A549 treated with Mapracorat at 1 μM for 4 hours (cell line): ENCODE results near the gene ZBTB6. TPM values are rescaled to one million over a fixed set of nuclear protein-coding genes. Genes with fewer than 3 reads are reported as not detected.

Experiments used
- total RNA-seq: library from RNA; stranded (reverse); fragments of 200-300 nt; extraction: Qiagen RNA extraction; gene quantifications from 5 replicates; pipeline ENCODE4 v1.2.3, GENCODE V29; 2022

Gene ZBTB6, protein sequence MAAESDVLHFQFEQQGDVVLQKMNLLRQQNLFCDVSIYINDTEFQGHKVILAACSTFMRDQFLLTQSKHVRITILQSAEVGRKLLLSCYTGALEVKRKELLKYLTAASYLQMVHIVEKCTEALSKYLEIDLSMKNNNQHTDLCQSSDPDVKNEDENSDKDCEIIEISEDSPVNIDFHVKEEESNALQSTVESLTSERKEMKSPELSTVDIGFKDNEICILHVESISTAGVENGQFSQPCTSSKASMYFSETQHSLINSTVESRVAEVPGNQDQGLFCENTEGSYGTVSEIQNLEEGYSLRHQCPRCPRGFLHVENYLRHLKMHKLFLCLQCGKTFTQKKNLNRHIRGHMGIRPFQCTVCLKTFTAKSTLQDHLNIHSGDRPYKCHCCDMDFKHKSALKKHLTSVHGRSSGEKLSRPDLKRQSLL
- total RNA-seq: 4.8 to 5.4 TPM (median 5.0 TPM) in 5 replicates

DNA sequence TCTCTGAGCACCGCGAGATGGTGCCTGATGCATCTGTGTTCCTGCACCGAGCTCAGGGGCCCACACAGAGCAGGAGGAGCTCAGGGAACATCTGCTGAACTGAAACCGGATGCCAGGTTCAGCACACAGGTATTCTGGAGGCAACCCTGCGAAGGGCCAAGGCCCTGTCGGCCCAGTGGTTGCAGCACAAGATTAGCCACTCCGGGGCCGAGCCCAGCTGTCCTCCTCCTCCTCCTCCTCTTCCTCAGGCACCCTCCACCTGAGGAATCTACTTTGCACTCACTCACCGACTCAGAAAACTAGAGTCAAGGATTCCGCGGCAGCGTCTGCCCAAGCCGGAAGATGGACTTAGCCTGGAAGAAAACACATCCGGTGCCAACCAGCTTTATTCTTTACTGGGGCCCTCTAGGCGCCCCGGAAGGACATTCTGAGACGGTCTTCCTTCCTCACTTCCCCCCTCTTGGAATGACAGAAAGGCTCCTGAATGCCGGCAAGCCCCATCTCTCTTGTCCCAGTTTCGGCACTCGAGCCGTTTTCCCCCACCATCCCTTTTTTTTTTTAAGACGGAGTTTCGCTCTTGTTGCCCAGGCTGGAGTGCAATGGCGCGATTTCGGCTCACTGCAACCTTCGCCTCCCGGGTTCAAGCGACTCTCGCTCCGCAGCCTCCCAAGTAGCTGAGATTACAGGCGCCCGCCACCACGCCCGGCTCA lies at the start of gene ZBTB6:
Gene ZBTB6 (minus strand): TSS at position 360 of the 710 bp plus-strand sequence. CDS start 1,251 bp downstream, outside the sequence.

DNA sequence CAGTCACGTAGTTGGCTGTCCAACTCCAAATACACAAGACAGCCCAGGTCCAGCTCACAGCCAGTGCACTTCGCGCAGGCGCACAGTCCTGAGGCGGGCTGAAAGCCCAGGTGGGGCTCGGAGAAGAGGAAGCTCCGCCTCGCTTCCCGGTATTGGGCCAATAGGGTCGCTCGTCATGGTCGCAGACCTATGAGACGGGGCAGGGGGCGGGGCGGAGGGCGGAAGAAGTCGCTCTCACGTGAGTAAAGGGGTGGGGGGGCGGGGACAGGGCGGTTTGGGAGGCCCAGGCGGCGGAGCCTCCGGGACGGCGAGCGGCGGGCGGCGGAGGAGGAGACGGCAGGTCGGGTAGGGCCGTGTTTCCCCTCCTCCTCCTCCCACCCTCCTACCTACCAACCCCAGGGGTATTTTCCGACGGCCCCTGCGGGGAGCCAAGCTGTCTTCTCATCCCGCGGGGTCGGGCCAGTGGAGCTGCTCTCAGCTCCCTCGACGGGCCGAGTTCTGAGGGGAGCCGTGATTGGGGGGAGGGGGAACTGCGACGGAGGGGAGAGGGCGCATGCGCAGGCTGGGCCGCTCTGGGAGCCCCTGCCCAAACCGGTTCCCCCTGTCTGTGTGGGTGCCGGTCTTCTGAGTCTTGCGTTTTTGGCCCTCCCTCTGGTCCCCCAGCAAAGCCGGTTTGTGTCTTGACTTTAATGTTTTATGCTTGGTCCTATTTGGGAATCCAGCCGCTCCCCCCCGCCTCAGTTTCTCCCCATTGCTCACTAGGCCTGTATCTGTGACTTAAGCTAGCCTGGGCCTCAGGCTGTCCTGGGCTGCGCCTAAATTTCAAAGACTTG lies 27.8 kb upstream of the ZBTB6 start, which contains the start of gene RABGAP1:
Gene RABGAP1 (plus strand): TSS at position 272 of the 833 bp plus-strand sequence. CDS start 16,040 bp downstream, outside the sequence.

DNA sequence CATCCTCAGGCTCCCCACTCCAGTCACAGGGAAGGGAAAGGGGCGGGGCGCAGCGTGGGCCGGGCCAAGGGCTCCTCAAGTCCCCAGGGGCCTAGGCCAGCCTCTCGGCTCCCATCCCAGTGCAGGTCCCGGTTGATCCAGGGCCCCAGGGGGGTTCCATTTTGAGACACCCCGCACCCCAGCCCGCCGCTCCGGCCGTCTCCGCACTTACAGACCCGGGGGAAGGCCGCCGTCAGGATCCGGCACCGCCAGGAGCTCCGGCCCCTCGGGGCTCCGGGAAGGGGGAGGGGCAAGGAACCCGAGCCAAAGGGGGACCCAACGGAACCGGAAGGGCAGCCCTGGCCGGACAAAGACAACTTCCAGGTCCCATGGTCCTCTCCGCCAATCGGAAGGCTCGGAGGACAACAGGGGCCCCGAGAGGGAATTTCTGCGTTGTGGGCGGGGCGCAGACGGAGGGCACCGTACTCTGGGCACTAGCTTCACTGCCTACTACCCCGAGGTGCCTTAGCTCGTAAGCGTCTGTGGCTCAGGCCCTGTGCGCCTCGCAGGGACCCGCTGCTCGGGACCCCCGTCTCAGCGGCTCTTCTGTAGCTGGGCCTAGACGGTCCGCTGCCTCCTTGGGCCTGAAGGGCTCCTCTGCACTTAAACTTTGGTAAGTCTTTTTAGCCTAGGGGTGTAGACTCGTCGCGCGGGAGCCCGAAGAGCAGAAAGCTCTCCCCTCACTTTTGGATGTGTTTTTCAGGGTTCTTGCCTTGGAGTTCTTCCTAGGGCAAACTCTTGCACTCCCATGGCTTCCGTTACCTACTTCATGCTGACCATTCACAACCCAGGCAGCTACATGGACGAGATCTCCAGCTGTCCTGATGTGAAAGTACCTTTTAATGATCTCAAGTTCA lies 18.4 kb upstream of the ZBTB6 start, which contains the start of gene ZBTB26:
Gene ZBTB26 (minus strand): TSS at position 287 of the 896 bp plus-strand sequence. CDS start 11,578 bp downstream, outside the sequence.

DNA sequence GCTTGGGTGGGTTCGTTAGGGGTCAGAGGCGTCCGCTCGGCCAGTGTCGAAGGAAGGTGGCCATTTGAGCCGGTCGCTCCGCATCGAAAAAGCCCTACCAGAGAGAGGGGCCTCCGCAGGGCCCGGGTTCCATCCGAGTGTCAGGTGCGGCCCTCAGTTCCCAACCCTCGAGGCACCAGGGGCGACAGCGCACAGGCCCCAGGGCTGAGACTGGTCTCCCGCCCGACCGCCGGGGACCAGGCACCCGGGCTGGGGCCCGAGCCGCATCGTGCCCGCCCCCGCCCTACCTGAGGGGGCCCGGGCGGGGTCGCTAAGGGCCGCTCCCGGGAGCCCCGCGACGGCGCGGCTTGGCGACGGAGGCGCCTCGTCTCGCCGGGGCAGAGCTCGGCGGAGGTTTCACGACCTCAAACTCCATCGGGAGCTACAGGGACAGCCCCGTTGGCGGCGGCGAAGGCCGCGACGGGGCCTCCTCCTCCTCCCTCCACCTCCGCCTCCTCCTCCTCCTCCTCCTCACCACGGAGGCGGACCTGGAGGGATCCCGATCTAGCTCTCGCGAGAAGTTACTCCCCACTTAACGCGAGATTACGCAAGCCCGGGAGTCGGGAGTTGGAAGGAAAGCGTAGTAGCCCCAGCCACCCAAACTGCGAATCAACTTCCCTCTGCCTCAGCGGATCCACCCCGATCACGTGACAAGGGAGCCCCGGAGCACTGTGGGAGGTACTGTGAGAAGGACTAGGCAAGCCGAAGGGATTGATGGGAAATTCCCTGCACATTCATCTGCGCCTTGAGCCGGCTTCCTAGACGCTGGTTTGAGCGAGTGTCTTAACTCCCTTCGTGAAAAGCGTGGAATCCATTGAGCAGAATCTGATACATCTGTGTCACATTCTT lies 8.1 kb downstream of the ZBTB6 start, which contains the start of gene RC3H2:
Gene RC3H2 (minus strand): TSS at position 537 of the 888 bp plus-strand sequence. CDS start 7,850 bp downstream, outside the sequence.

Other genes starting within 250 kb of the ZBTB6 start
- gene OR1L3, start 238.2 kb downstream of the ZBTB6 start, total RNA-seq: not detected in 5 replicates
- gene OR1L4, start 189.3 kb downstream of the ZBTB6 start, total RNA-seq: not detected in 5 replicates
- not detected in 5 replicates for gene OR1L6, start 171.0 kb downstream of the ZBTB6 start, total RNA-seq
- not detected in 5 replicates for gene OR5C1, start 124.4 kb downstream of the ZBTB6 start, total RNA-seq
- gene OR1K1, start 113.2 kb downstream of the ZBTB6 start, total RNA-seq: not detected in 5 replicates
- gene PDCL, start 84.7 kb downstream of the ZBTB6 start, total RNA-seq: 13.9 to 19.4 TPM (median 15.3 TPM) in 5 replicates
- 15.9 to 26.4 TPM (median 20.1 TPM) in 5 replicates for gene RC3H2, start 8.0 kb downstream of the ZBTB6 start, total RNA-seq
- 1.4 to 2.3 TPM (median 1.9 TPM) in 5 replicates for gene ZBTB26, start 18.2 kb upstream of the ZBTB6 start, total RNA-seq
- 12.1 to 14.5 TPM (median 13.7 TPM) in 5 replicates for gene RABGAP1, start 27.7 kb upstream of the ZBTB6 start, total RNA-seq
- not detected in 5 replicates for gene GPR21, start 120.3 kb upstream of the ZBTB6 start, total RNA-seq